MCF 10A (cell line): Measurements from ENCODE around the gene OSBP. TPM values are rescaled to one million over a fixed set of nuclear protein-coding genes. Genes with fewer than 3 reads are reported as not detected.
A peak's percentile ranks its signal among the peaks of the same experiment; 100 is the strongest.
"Not testable (repeated sequence)": the region's sequence is repeated elsewhere in the genome, so short reads cannot be mapped to it uniquely, and the experiment has no call there.

Experiments
- BruUV-seq: library from RNA; stranded (reverse); fragments of 400-500 nt; replicated peaks from 2 replicates; lab custom pipeline; 2021; lab: Mats Ljungman, UMichigan
- CTCF ChIA-PET: fragments of 300-600 bp; sonication (Branson Sonifier 250); formaldehyde crosslinking; extraction: SDS; loops from one replicate; lab custom pipeline; 2021; ENCODE audit warnings: antibody characterized with exemption, inconsistent platforms; lab: Yijun Ruan, JAX
- POLR2A ChIA-PET: fragments of 300-600, 350-650 bp; sonication (Branson Sonifier 250); formaldehyde crosslinking; extraction: SDS; loops from one replicate; lab custom pipeline; 2020; ENCODE audit warnings: antibody characterized with exemption, inconsistent platforms; lab: Yijun Ruan, JAX
- DNase-seq: peaks from one replicate; pipeline ENCODE4 v3.0.0-alpha.2; 2018; ENCODE audit not compliant: unreplicated experiment
- H3K27ac Mint-ChIP-seq: one replicate; pipeline ENCODE4 v1.8.0; 2022; ENCODE audit warnings: mild to moderate bottlenecking, low read depth, mixed read lengths; ENCODE audit not compliant: unreplicated experiment
- H3K27me3 Mint-ChIP-seq: one replicate; pipeline ENCODE4 v1.8.0; 2022; ENCODE audit warnings: mixed read lengths; ENCODE audit not compliant: insufficient read depth, unreplicated experiment
- H3K36me3 Mint-ChIP-seq: one replicate; pipeline ENCODE4 v1.8.0; 2022; ENCODE audit warnings: mild to moderate bottlenecking, moderate library complexity, mixed read lengths; ENCODE audit not compliant: insufficient read depth, unreplicated experiment
- H3K4me1 Mint-ChIP-seq: one replicate; pipeline ENCODE4 v1.8.0; 2022; ENCODE audit warnings: mixed read lengths; ENCODE audit not compliant: insufficient read depth, unreplicated experiment
- H3K4me3 Mint-ChIP-seq: one replicate; pipeline ENCODE4 v1.8.0; 2022; ENCODE audit warnings: mild to moderate bottlenecking, moderate library complexity, mixed read lengths; ENCODE audit not compliant: unreplicated experiment
- H3K9me3 Mint-ChIP-seq: one replicate; pipeline ENCODE4 v1.8.0; 2022; ENCODE audit warnings: mixed read lengths; ENCODE audit not compliant: unreplicated experiment
- intact Hi-C: fragments of 100-400 bp; cut with micrococcal nuclease; formaldehyde crosslinking; loops from 2 replicates; pipeline ENCODE4 v1.14.1; 2022
- total RNA-seq: library from RNA; stranded (reverse); gene quantifications from 2 replicates; pipeline ENCODE4 v1.2.3, GENCODE V29; 2022
- TF ChIP-seq, protein P1 (sequence below): fragments of 200-600 bp; IDR thresholded peaks from one replicate; pipeline ENCODE4 v1.8.0; 2022; ENCODE audit warnings: antibody characterized with exemption, mild to moderate bottlenecking; ENCODE audit not compliant: unreplicated experiment

Gene OSBP
- total RNA-seq, 1 experiment from 2014 or later, result 76.1 TPM

DNA sequence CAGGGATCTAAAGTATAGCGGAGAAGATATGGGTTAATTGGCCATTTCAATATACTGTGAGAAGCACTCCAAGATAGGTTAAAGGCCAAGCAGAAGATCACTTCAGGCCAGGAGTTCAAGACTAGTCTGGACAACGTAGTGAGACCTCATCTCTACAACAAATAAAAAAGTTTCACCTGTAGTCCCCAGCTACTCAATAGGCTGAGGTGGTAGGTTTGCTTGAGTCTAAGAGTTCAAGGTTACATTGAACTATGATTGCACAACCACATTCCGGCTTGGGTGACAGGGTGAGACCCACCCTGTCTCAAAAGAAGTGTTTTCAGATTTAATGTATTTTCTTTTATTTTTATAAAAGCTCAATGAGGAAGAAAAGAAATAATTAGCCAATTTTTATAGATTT, 27.8 kb upstream of the OSBP start:
- Mint-ChIP-seq H3K4me3 (no peak overlapping the region), H3K9me3 (no peaks in the 10 kb centered on the region), H3K4me1 (no peaks in the 10 kb centered on the region), H3K36me3 (peaks cover 86% of the 10 kb centered on the region), H3K27ac (no peak overlapping the region), H3K27me3 (no peaks in the 10 kb centered on the region)
- DNase-seq, result no peak
- intact Hi-C loops, result no loop called here
- TF ChIP-seq, protein P1, sequence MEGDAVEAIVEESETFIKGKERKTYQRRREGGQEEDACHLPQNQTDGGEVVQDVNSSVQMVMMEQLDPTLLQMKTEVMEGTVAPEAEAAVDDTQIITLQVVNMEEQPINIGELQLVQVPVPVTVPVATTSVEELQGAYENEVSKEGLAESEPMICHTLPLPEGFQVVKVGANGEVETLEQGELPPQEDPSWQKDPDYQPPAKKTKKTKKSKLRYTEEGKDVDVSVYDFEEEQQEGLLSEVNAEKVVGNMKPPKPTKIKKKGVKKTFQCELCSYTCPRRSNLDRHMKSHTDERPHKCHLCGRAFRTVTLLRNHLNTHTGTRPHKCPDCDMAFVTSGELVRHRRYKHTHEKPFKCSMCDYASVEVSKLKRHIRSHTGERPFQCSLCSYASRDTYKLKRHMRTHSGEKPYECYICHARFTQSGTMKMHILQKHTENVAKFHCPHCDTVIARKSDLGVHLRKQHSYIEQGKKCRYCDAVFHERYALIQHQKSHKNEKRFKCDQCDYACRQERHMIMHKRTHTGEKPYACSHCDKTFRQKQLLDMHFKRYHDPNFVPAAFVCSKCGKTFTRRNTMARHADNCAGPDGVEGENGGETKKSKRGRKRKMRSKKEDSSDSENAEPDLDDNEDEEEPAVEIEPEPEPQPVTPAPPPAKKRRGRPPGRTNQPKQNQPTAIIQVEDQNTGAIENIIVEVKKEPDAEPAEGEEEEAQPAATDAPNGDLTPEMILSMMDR, result no peak
- POLR2A ChIA-PET, result interaction anchor here (1.6 kb wide), 1 partner anchor 26 kb away, joined by 4 read pairs; the partner anchor contains the start of gene PATL1
- BruUV-seq, result no TSS peak
- CTCF ChIA-PET, result no interaction called here

DNA sequence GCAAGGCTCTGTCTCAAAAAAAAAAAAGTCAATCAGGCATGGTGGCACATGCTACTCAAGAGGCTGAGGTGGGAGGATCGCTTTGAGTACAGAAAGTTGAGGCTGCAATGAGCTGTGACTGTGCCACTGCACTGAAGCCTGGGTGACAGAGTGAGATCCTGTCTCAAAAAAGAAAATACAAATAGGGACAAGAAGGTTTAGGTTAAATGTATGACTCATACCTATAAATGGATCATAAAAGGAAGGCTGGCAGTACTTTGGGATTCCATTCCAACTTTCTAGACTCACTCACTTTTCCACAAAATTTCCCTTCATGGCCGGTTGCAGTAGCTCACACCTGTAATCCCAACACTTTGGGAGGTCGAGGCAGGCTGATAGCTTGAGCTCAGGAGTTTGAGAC, 25.6 kb upstream of the OSBP start:
- no peak overlapping the region for H3K4me3 Mint-ChIP-seq
- TF ChIP-seq, protein P1, result no peak
- ChIA-PET POLR2A (interaction anchor here (0.6 to 0.7 kb wide), 2 partner anchors 30 to 443 kb away, joined by 3 to 4 read pairs; no protein-coding TSS in a partner anchor), CTCF (interaction anchor here (0.6 to 0.7 kb wide), 2 partner anchors 17 to 24 kb away, joined by 3 read pairs; no protein-coding TSS in a partner anchor)
- H3K9me3 Mint-ChIP-seq, result no peaks in the 10 kb centered on the region
- H3K27ac Mint-ChIP-seq, result peak overlapping the region; percentile 12
- no peak for DNase-seq
- no TSS peak for BruUV-seq
- H3K27me3 Mint-ChIP-seq, result no peaks in the 10 kb centered on the region
- intact Hi-C loops, result no loop called here
- H3K36me3 Mint-ChIP-seq, result peaks cover 83% of the 10 kb centered on the region
- no peaks in the 10 kb centered on the region for H3K4me1 Mint-ChIP-seq

DNA sequence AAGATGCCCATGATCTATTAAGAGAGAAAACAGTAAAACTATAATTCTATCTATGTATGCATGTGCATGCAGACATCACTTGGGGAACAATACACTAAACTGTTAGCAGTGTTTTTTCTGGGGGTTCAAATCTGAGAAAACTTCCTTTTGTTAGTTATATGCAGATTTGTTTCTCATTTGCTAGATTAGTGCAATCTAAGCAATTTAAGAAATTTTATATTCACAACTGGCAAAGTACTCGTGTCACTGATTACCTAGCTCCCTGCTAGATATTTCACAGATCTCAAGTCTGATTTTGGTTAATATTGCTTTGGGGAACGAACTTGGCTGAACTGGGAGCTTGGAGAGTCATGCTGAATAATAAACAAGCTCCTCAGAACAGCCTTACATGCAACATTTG, 14.9 kb upstream of the OSBP start:
- Mint-ChIP-seq H3K27ac (no peak overlapping the region), H3K9me3 (no peaks in the 10 kb centered on the region), H3K4me3 (no peak overlapping the region), H3K27me3 (no peaks in the 10 kb centered on the region), H3K4me1 (no peaks in the 10 kb centered on the region), H3K36me3 (peaks cover 17% of the 10 kb centered on the region)
- TF ChIP-seq, protein P1, result no peak
- no TSS peak for BruUV-seq
- POLR2A ChIA-PET, result interaction anchor here (1.0 kb wide), 1 partner anchor 81 kb away, joined by 3 read pairs; no protein-coding TSS in a partner anchor
- DNase-seq, result no peak
- CTCF ChIA-PET, result interaction anchor here (0.8 to 1.2 kb wide), 2 partner anchors 9 to 13 kb away, joined by 3 read pairs; no protein-coding TSS in a partner anchor
- intact Hi-C loops, result no loop called here

DNA sequence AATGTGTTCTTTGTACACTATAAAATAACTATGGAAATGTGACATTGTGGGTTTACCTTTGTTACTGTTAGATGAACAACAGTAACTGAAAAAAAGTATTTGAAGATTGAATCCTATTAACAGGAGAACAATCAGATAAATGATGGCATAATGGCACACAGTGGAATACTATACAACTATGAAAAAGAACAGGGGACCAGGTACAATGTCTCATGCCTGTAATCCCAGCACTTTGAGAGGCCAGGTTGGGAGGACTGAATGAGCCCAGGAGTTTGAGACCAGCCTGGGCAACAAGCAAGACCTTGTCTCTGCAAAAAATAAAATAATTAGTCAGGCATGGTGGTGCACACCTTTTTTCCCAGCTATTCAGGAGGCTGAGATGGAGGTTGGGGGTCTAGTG, 14.4 kb upstream of the OSBP start:
- Mint-ChIP-seq H3K36me3 (peaks cover 12% of the 10 kb centered on the region), H3K9me3 (no peaks in the 10 kb centered on the region), H3K4me1 (no peaks in the 10 kb centered on the region), H3K27me3 (no peaks in the 10 kb centered on the region), H3K27ac (no peak overlapping the region), H3K4me3 (no peak overlapping the region)
- intact Hi-C loops, result no loop called here
- ChIA-PET POLR2A (interaction anchor here (0.7 to 1.6 kb wide), 3 partner anchors 13 to 37 kb away, joined by 3 to 6 read pairs (median 3); no protein-coding TSS in a partner anchor), CTCF (interaction anchor here (1.2 kb wide), 1 partner anchor 13 kb away, joined by 3 read pairs; no protein-coding TSS in a partner anchor)
- TF ChIP-seq, protein P1, result no peak
- DNase-seq, result no peak
- BruUV-seq, result no TSS peak

DNA sequence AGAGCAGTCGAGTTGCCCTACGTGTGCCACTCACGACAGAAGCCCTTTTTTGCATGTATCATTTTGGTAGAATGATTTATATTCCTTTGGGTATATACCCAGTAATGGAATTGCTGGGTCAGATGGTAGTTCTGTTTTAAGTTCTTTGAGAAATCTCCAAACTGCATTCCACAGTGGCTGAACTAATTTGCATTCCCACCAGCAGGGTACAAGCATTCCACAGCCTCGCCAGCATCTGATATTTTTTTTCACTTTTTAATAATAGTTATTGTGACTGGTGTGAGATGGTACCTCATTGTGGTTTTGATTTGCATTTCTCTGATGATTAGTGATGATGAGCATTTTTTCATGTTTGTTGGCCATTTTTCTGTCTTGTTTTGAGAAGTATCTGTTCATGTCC, 11.4 kb upstream of the OSBP start:
- CTCF ChIA-PET, H3K4me1 Mint-ChIP-seq, BruUV-seq, DNase-seq, H3K4me3 Mint-ChIP-seq, H3K9me3 Mint-ChIP-seq, POLR2A ChIA-PET, H3K27me3 Mint-ChIP-seq, intact Hi-C loops, H3K27ac Mint-ChIP-seq, H3K36me3 Mint-ChIP-seq: not testable (repeated sequence)
